ENCODE results near the gene TCAP.

TCAP gene

GRCh38 chr17:39663340-39663687 is 1.8 kb upstream of the TCAP start:
- no peak for TF ChIP-seq CTCF (conservative IDR thresholded peaks at IDR 0.05; ENCODE audit: low read depth, low read length)
- no peak overlapping the region for H3K4me3 ChIP-seq (ENCODE audit: low read depth, low read length)
- DNase-seq (ENCODE audit: low read depth) = no peak

GRCh38 chr17:39663688-39664580 is 1.2 kb upstream of the TCAP start:
- DNase-seq (ENCODE audit: low read depth) = peak; percentile 17
- no peak for TF ChIP-seq CTCF (conservative IDR thresholded peaks at IDR 0.05; ENCODE audit: low read depth, low read length)
- H3K4me3 ChIP-seq (ENCODE audit: low read depth, low read length) = no peak overlapping the region

- no peak for DNase-seq (ENCODE audit: low read depth)
- no peak overlapping the region for H3K4me3 ChIP-seq (ENCODE audit: low read depth, low read length)
- TF ChIP-seq CTCF (conservative IDR thresholded peaks at IDR 0.05; ENCODE audit: low read depth, low read length) = peak; percentile 4
These were observed 584 bp downstream of the TCAP start for GRCh38 chr17:39665642-39666224.

- TF ChIP-seq CTCF (conservative IDR thresholded peaks at IDR 0.05; ENCODE audit: low read depth, low read length) = no peak
- no peak for DNase-seq (ENCODE audit: low read depth)
- no peak overlapping the region for H3K4me3 ChIP-seq (ENCODE audit: low read depth, low read length)
These were observed 1.1 kb downstream of the TCAP start for GRCh38 chr17:39666231-39666600.

- TF ChIP-seq CTCF (conservative IDR thresholded peaks at IDR 0.05; ENCODE audit: low read depth, low read length) = no peak
- DNase-seq (ENCODE audit: low read depth) = no peak
- no peak overlapping the region for H3K4me3 ChIP-seq (ENCODE audit: low read depth, low read length)
These were observed 1.6 kb downstream of the TCAP start for GRCh38 chr17:39666601-39667261.

- H3K4me3 ChIP-seq (ENCODE audit: low read depth, low read length) = no peak overlapping the region
- DNase-seq (ENCODE audit: low read depth) = no peak
- no peak for TF ChIP-seq CTCF (conservative IDR thresholded peaks at IDR 0.05; ENCODE audit: low read depth, low read length)
These were observed 2.3 kb downstream of the TCAP start for GRCh38 chr17:39667262-39667944.
